Esophagus muscularis mucosa (tissue), 4 donors: ENCODE data around the gene TMEM161A. TPM values are rescaled to one million over a fixed set of nuclear protein-coding genes. Genes with fewer than 3 reads are reported as not detected.

Experiments
- DNase-seq: peaks from one replicate; pipeline ENCODE4 v3.0.0-alpha.2; 2017; ENCODE audit errors: extremely low spot score
- H3K27ac ChIP-seq, 4 donors: fragments of 200-600 bp; sonication (generic); replicated peaks in 1 of 4; 1 replicate in 3 of 4; 2 replicates in 1 of 4; pipeline ENCODE4 v1.5.1; 2016 to 2019; ENCODE audit warnings: mild to moderate bottlenecking in 1 of 4
- H3K27me3 ChIP-seq, 4 donors: fragments of 200-600 bp; sonication (generic); one replicate each; pipeline versions ENCODE4 v1.5.1 to v1.6.0; 2016 to 2019
- H3K36me3 ChIP-seq, 4 donors: fragments of 200-600 bp; sonication (generic); one replicate each; pipeline ENCODE4 v1.5.1; 2016 to 2019
- H3K4me1 ChIP-seq, 4 donors: fragments of 200-600 bp; sonication (generic); one replicate each; pipeline ENCODE4 v1.5.1; 2016 to 2019
- H3K4me3 ChIP-seq, 4 donors: fragments of 200-600 bp; sonication (generic); 1 replicate in 2 of 4; 2 replicates in 2 of 4; pipeline ENCODE4 v1.5.1; 2016 to 2019; ENCODE audit warnings: mild to moderate bottlenecking in 4 of 4, moderate library complexity in 1 of 4
- H3K9me3 ChIP-seq, 4 donors: fragments of 200-600 bp; sonication (generic); 1 replicate in 3 of 4; 2 replicates in 1 of 4; pipeline ENCODE4 v1.5.1; 2016 to 2019
- CTCF ChIP-seq, 3 experiments: fragments of 200-600 bp in 2 of 3; fragments of 450-650 bp in 1 of 3; sonication (generic) in 2 of 3; IDR thresholded peaks; one replicate each; pipeline ENCODE4 v1.5.1; 2017 to 2019; ENCODE audit warnings: antibody characterized with exemption in 3 of 3, mild to moderate bottlenecking in 2 of 3, moderate library complexity in 1 of 3
- EP300 ChIP-seq: sonication (generic); formaldehyde crosslinking; IDR thresholded peaks from one replicate; pipeline ENCODE4 v1.6.1; 2017; ENCODE audit warnings: antibody characterized with exemption
- POLR2A ChIP-seq: fragments of 450-650 bp; IDR thresholded peaks from one replicate; pipeline ENCODE4 v1.6.1; 2017; ENCODE audit warnings: antibody characterized with exemption, moderate library complexity, mild to moderate bottlenecking, low read depth
- POLR2AphosphoS5 ChIP-seq, 2 donors: sonication (generic); formaldehyde crosslinking; IDR thresholded peaks; one replicate each; pipeline ENCODE4 v1.6.1; 2017; ENCODE audit warnings: antibody characterized with exemption in 2 of 2
- WGBS: methylation state at CpG from one replicate; pipeline ENCODE4 v1.1.5; 2018; 5-methylcytosine and 5-hydroxymethylcytosine counted together
- intact Hi-C: fragments of 100-400 bp; cut with DNase I; formaldehyde crosslinking; loops from one replicate; pipeline ENCODE4 v1.15.1; 2023
- total RNA-seq, 4 donors: library from RNA; depleted of rRNA; stranded (reverse); fragments of >200 nt; gene quantifications; one replicate each; pipeline versions ENCODE4 v1.1.0 to v1.2.1, GENCODE V29; 2016

The TMEM161A gene
- 10 to 100 TPM; 12.0 to 26.8 (median 16.9) TPM for total RNA-seq

GRCh38 chr19:19138109-19138981 lies at the start of gene TMEM161A:
Gene TMEM161A (minus strand): TSS chr19:19138478. CDS start chr19:19138428, 50 bp downstream.
- Histone ChIP-seq H3K36me3 (no peaks in the 10 kb centered on the region), H3K9me3 (no peaks in the 10 kb centered on the region), H3K4me1 (peaks cover 8 to 27% (median 17%) of the 10 kb centered on the region in 4 donors), H3K4me3 (peak within 1 kb of the TSS; percentile 65 to 84 (median 82)), H3K27me3 (no peaks in the 10 kb centered on the region), H3K27ac (peak within 1 kb of the TSS; percentile 46 to 82 (median 80))
- DNase-seq = peak; percentile 99
- intact Hi-C loops = loop anchor here (5.0 kb wide), 1 partner anchor 86 kb away; no protein-coding TSS in a partner anchor
- TF ChIP-seq POLR2AphosphoS5 (IDR thresholded peaks at IDR 0.05) (peak; percentile 85 to 87), POLR2A (peak; percentile 26), CTCF (IDR thresholded peaks at IDR 0.05) (no peak)
- 5% methylated on average over 19 of the region's 42 CpGs for WGBS

GRCh38 chr19:19186742-19187141 lies 48.5 kb upstream of the TMEM161A start:
- Histone ChIP-seq H3K4me3 (no peak overlapping the region), H3K27me3 (no peaks in the 10 kb centered on the region), H3K9me3 (no peaks in the 10 kb centered on the region), H3K27ac (no peak overlapping the region), H3K4me1 (peaks cover 24 to 35% (median 31%) of the 10 kb centered on the region in 4 donors), H3K36me3 (peaks cover 0 to 45% (median 34%) of the 10 kb centered on the region in 4 donors)
- DNase-seq = no peak
- TF ChIP-seq EP300 = no peak
- no peak for TF ChIP-seq POLR2AphosphoS5 (IDR thresholded peaks at IDR 0.05)
- TF ChIP-seq CTCF (IDR thresholded peaks at IDR 0.05) = no peak
- TF ChIP-seq POLR2A = no peak
- 97% methylated on average over 6 of the region's 14 CpGs for WGBS
- intact Hi-C loops = no loop called here

- Histone ChIP-seq H3K36me3 (peaks cover 0 to 51% (median 40%) of the 10 kb centered on the region in 4 donors), H3K27ac (no peak overlapping the region), H3K9me3 (no peaks in the 10 kb centered on the region), H3K4me3 (no peak overlapping the region), H3K4me1 (peaks cover 21 to 30% (median 27%) of the 10 kb centered on the region in 4 donors), H3K27me3 (no peaks in the 10 kb centered on the region)
- TF ChIP-seq POLR2AphosphoS5 (IDR thresholded peaks at IDR 0.05) (no peak), CTCF (IDR thresholded peaks at IDR 0.05) (peak in 1 of 3 experiments; percentile 51)
- WGBS = 69% methylated on average over 9 of the region's 9 CpGs
- intact Hi-C loops = no loop called here
- no peak for DNase-seq
These were observed 47.8 kb upstream of the TMEM161A start for GRCh38 chr19:19185853-19186740.

GRCh38 chr19:19181488-19181998 lies 43.3 kb upstream of the TMEM161A start:
- no peak overlapping the region for H3K27ac ChIP-seq
- H3K4me3 ChIP-seq = no peak overlapping the region
- TF ChIP-seq CTCF (IDR thresholded peaks at IDR 0.05) (no peak), EP300 (no peak), POLR2AphosphoS5 (IDR thresholded peaks at IDR 0.05) (no peak), POLR2A (no peak)
- H3K36me3 ChIP-seq = peaks cover 5 to 85% (median 66%) of the 10 kb centered on the region in 4 donors
- intact Hi-C loops = no loop called here
- 88% methylated on average over 9 of the region's 9 CpGs for WGBS
- peaks cover 0 to 4% (median 0%) of the 10 kb centered on the region in 4 donors for H3K9me3 ChIP-seq
- H3K27me3 ChIP-seq = no peaks in the 10 kb centered on the region
- no peak for DNase-seq
- no peaks in the 10 kb centered on the region for H3K4me1 ChIP-seq
